Measurements from ENCODE around the gene SCD5.

DNA sequence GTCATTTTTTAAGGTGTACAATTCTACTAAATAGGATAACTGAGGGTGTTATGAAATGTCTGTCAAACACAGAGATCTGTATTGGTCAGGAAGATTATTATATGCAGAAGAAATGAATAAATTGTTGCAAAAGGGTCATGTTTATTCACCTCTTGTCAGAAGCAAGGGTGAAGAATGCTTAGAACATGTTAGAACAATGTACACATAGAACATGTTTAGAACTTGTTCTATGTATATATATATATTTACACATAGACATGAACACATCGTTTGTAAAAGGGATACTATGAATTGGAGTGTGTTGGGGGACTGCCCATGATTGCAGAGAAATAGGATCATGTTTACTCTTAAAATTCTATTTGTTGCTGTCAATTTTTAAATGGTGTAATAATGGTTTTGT, 208.8 kb downstream of the SCD5 start:
- no peak for TF ChIP-seq CTCF (conservative IDR thresholded peaks at IDR 0.05; ENCODE audit: low read depth in 2 of 2)
- TF ChIP-seq EZH2phosphoT487 (IDR thresholded peaks at IDR 0.05; ENCODE audit: unreplicated experiment) = no peak
- no peak for TF ChIP-seq ZNF331 (CRISPR knock-in tag; IDR thresholded peaks at IDR 0.05; ENCODE audit: low read depth)
- no peak for TF ChIP-seq JUNB (IDR thresholded peaks at IDR 0.05; ENCODE audit: unreplicated experiment)
- no peak for TF ChIP-seq REST (IDR thresholded peaks at IDR 0.05; ENCODE audit: unreplicated experiment)
- TF ChIP-seq EZH2 (IDR thresholded peaks at IDR 0.05; ENCODE audit: low read depth, unreplicated experiment) = no peak
- TF ChIP-seq POLR2AphosphoS5 (IDR thresholded peaks at IDR 0.05; ENCODE audit: low read depth) = no peak

Data from GM23338 (cell line).